HepG2 (cell line): ENCODE measurements around the gene UBFD1. TPM values are rescaled to one million over a fixed set of nuclear protein-coding genes. Genes with fewer than 3 reads are reported as not detected.

Experiments used
- JARID2 ChIP-seq: sonication (generic); formaldehyde crosslinking; IDR thresholded peaks from 2 replicates; pipeline ENCODE4 v1.8.1; 2023; ENCODE audit warnings: missing genetic modification reagents, inconsistent platforms; ENCODE audit not compliant: insufficient replicate concordance
- KDM5A ChIP-seq: fragments of 200-600 bp; sonication (generic); IDR thresholded peaks from 2 replicates; pipeline ENCODE4 v1.7.0; 2018; ENCODE audit warnings: antibody characterized with exemption, mild to moderate bottlenecking, low read length, borderline replicate concordance
- KIAA2018 ChIP-seq: sonication (generic); formaldehyde crosslinking; IDR thresholded peaks from 2 replicates; pipeline ENCODE4 v1.5.0; 2020; ENCODE audit warnings: mild to moderate bottlenecking, missing genetic modification reagents, borderline replicate concordance
- KLF16 ChIP-seq, 2 experiments: sonication (generic) in 1 of 2; formaldehyde crosslinking in 1 of 2; IDR thresholded peaks; 2 replicates each; pipeline versions ENCODE4 v1.6.1 to v1.8.0; 2016 to 2023; ENCODE audit warnings: missing genetic modification reagents in 2 of 2, missing compliant biosample characterization in 1 of 2
- NONO ChIP-seq, 2 experiments: fragments of 450-650 bp in 1 of 2; sonication (generic) in 1 of 2; formaldehyde crosslinking in 1 of 2; IDR thresholded peaks in 1 of 2; conservative IDR thresholded peaks in 1 of 2; 2 replicates each; pipeline versions ENCODE4 v1.6.1 to v1.8.0; 2017 to 2022; ENCODE audit warnings: mild to moderate bottlenecking in 1 of 2, missing genetic modification reagents in 1 of 2, moderate library complexity in 1 of 2
- PLSCR1 ChIP-seq: sonication (generic); formaldehyde crosslinking; IDR thresholded peaks from 2 replicates; pipeline ENCODE4 v1.5.0; 2020; ENCODE audit warnings: missing genetic modification reagents, mild to moderate bottlenecking, borderline replicate concordance
- PTBP1 ChIP-seq: fragments of 200-400 bp; formaldehyde crosslinking; IDR thresholded peaks from 2 replicates; pipeline ENCODE4 v1.6.1; 2018; ENCODE audit warnings: low read length, low read depth; ENCODE audit not compliant: poor library complexity, severe bottlenecking
- RBM39 ChIP-seq: fragments of 200-400 bp; formaldehyde crosslinking; IDR thresholded peaks from one replicate; pipeline ENCODE4 v1.6.1; 2018; ENCODE audit warnings: antibody characterized with exemption, mild to moderate bottlenecking, low read depth, low read length; ENCODE audit not compliant: poor library complexity, severe bottlenecking
- U2AF1 ChIP-seq: fragments of 200-400 bp; formaldehyde crosslinking; optimal IDR thresholded peaks from 2 replicates; pipeline ENCODE3; 2017; ENCODE audit warnings: mild to moderate bottlenecking, low read depth, low read length
- ZNF383 ChIP-seq: sonication (generic); formaldehyde crosslinking; IDR thresholded peaks from 2 replicates; pipeline ENCODE4 v1.4.0; 2020; ENCODE audit warnings: missing genetic modification reagents, mild to moderate bottlenecking, borderline replicate concordance
- ZNF589 ChIP-seq: sonication (generic); formaldehyde crosslinking; conservative IDR thresholded peaks from 2 replicates; pipeline ENCODE4 v1.8.0; 2022; ENCODE audit warnings: mild to moderate bottlenecking, moderate library complexity, missing genetic modification reagents
- ZNF740 ChIP-seq: sonication (generic); formaldehyde crosslinking; IDR thresholded peaks from 2 replicates; pipeline ENCODE4 v1.4.0; 2020; ENCODE audit warnings: missing genetic modification reagents
- ZNF747 ChIP-seq: sonication (generic); formaldehyde crosslinking; IDR thresholded peaks from 2 replicates; pipeline ENCODE4 v1.8.1; 2023; ENCODE audit warnings: missing genetic modification reagents, mild to moderate bottlenecking, borderline replicate concordance
- ZNF841 ChIP-seq: sonication (generic); formaldehyde crosslinking; IDR thresholded peaks from 2 replicates; pipeline ENCODE4 v1.8.1; 2023; ENCODE audit warnings: missing genetic modification reagents, borderline replicate concordance
- polyA plus RNA-seq, 8 experiments: library from polyadenylated mRNA; depleted of rRNA in 3 of 8; stranded (reverse) in 7 of 8; unstranded in 1 of 8; fragments of >200 nt; fragmentation: Illumina TruSeq in 4 of 8; extraction: Trizol in 4 of 8; gene quantifications; 2 replicates each; pipeline versions ENCODE4 v1.2.1 to v1.2.3, GENCODE V29; 2011 to 2016; ENCODE audit warnings: low read depth in 4 of 8, missing spikeins in 1 of 8, mixed read lengths in 1 of 8; ENCODE audit not compliant: insufficient read depth in 1 of 8
- total RNA-seq, 5 experiments: library from RNA; depleted of rRNA; stranded (reverse); fragments of >200 nt; fragmentation: Illumina TruSeq; extraction: Trizol; gene quantifications; 2 replicates each; pipeline ENCODE4 v1.2.3, GENCODE V29; 2016; ENCODE audit warnings: low read depth in 1 of 5
- TF ChIP-seq, protein P1 (sequence below): sonication (generic); formaldehyde crosslinking; IDR thresholded peaks from 2 replicates; pipeline ENCODE4 v1.4.0; 2020; ENCODE audit warnings: mild to moderate bottlenecking, missing genetic modification reagents

The UBFD1 gene
- total and polyA plus RNA-seq, 2 of the 13 experiments (the other 11 are each of a cell fraction or from before 2014, with no cell fraction given): 100 to 111 TPM

- no peak for TF ChIP-seq PLSCR1
- TF ChIP-seq NONO (IDR thresholded peaks at IDR 0.05): no peak
- peak; percentile 96 for TF ChIP-seq NONO (CRISPR knock-in tag; conservative IDR thresholded peaks at IDR 0.05)
- TF ChIP-seq ZNF747 (CRISPR knock-in tag): peak; percentile 5; the same call in 1 of the 2 replicates
- TF ChIP-seq U2AF1: no peak
- TF ChIP-seq, protein P1, sequence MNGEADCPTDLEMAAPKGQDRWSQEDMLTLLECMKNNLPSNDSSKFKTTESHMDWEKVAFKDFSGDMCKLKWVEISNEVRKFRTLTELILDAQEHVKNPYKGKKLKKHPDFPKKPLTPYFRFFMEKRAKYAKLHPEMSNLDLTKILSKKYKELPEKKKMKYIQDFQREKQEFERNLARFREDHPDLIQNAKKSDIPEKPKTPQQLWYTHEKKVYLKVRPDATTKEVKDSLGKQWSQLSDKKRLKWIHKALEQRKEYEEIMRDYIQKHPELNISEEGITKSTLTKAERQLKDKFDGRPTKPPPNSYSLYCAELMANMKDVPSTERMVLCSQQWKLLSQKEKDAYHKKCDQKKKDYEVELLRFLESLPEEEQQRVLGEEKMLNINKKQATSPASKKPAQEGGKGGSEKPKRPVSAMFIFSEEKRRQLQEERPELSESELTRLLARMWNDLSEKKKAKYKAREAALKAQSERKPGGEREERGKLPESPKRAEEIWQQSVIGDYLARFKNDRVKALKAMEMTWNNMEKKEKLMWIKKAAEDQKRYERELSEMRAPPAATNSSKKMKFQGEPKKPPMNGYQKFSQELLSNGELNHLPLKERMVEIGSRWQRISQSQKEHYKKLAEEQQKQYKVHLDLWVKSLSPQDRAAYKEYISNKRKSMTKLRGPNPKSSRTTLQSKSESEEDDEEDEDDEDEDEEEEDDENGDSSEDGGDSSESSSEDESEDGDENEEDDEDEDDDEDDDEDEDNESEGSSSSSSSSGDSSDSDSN (CRISPR knock-in tag): peak; percentile 97
- TF ChIP-seq ZNF589 (CRISPR knock-in tag): 0 out of 2 replicates have a peak, but pooled peaks have one; percentile 46
- no peak; the same call in 1 of the 2 replicates for TF ChIP-seq KDM5A
- no peak for TF ChIP-seq KIAA2018
- peak; percentile 98 for TF ChIP-seq ZNF740 (CRISPR knock-in tag)
- TF ChIP-seq KLF16 (CRISPR knock-in tag; IDR thresholded peaks at IDR 0.05): peak in 1 of 2 experiments; percentile 95; a peak in 2 of 4 replicates
- 0 out of 2 replicates have a peak, but pooled peaks have one; percentile 73 for TF ChIP-seq ZNF383
- TF ChIP-seq RBM39: peak; percentile 99
- TF ChIP-seq ZNF841 (CRISPR knock-in tag): no peak
- TF ChIP-seq JARID2 (CRISPR knock-in tag): peak; percentile 51
- TF ChIP-seq PTBP1: no peak
Observed at GRCh38 chr16:23510164-23510914, 47.2 kb upstream of the UBFD1 start, which contains the start of gene GGA2 (continued).
